ENCODE measurements around the gene DCAF8.

Gene DCAF8

GRCh38 chr1:160216301-160216700, 46.0 kb downstream of the DCAF8 start:
- in situ Hi-C loops (cut with HindIII; ENCODE audit: low sequenced_read_pairs): loop anchor here (5.0 kb wide), 2 partner anchors 69 to 109 kb away; no protein-coding TSS in a partner anchor
- H3K4me3 ChIP-seq (ENCODE audit: low read depth, low read length): no peak overlapping the region
- TF ChIP-seq CTCF (IDR thresholded peaks at IDR 0.05; ENCODE audit: low read depth, low read length, missing control alignments): no peak
- DNase-seq (ENCODE audit: low read depth): no peak

- no peak overlapping the region for H3K4me3 ChIP-seq (ENCODE audit: low read depth, low read length)
- no peak for TF ChIP-seq CTCF (IDR thresholded peaks at IDR 0.05; ENCODE audit: low read depth, low read length, missing control alignments)
- DNase-seq (ENCODE audit: low read depth): no peak
- in situ Hi-C loops (cut with HindIII; ENCODE audit: low sequenced_read_pairs): loop anchor here (5.0 kb wide), 2 partner anchors 67 to 107 kb away; no protein-coding TSS in a partner anchor
These were observed 47.7 kb downstream of the DCAF8 start for GRCh38 chr1:160214481-160215140.

- in situ Hi-C loops (cut with HindIII; ENCODE audit: low sequenced_read_pairs): no loop called here
- TF ChIP-seq CTCF (IDR thresholded peaks at IDR 0.05; ENCODE audit: low read depth, low read length, missing control alignments): no peak
- no peak for DNase-seq (ENCODE audit: low read depth)
- no peak overlapping the region for H3K4me3 ChIP-seq (ENCODE audit: low read depth, low read length)
These were observed 51.1 kb downstream of the DCAF8 start for GRCh38 chr1:160211046-160211790.

GRCh38 chr1:160210561-160210960, 51.8 kb downstream of the DCAF8 start:
- TF ChIP-seq CTCF (IDR thresholded peaks at IDR 0.05; ENCODE audit: low read depth, low read length, missing control alignments): no peak
- no peak overlapping the region for H3K4me3 ChIP-seq (ENCODE audit: low read depth, low read length)
- in situ Hi-C loops (cut with HindIII; ENCODE audit: low sequenced_read_pairs): no loop called here

GRCh38 chr1:160209321-160210046, 52.9 kb downstream of the DCAF8 start:
- no peak overlapping the region for H3K4me3 ChIP-seq (ENCODE audit: low read depth, low read length)
- DNase-seq (ENCODE audit: low read depth): no peak
- no peak for TF ChIP-seq CTCF (IDR thresholded peaks at IDR 0.05; ENCODE audit: low read depth, low read length, missing control alignments)
- in situ Hi-C loops (cut with HindIII; ENCODE audit: low sequenced_read_pairs): no loop called here

More at GRCh38 chr1:160210561-160210960, 51.8 kb downstream of the DCAF8 start:
- no peak for DNase-seq (ENCODE audit: low read depth)

- no peak for TF ChIP-seq CTCF (IDR thresholded peaks at IDR 0.05; ENCODE audit: low read depth, low read length, missing control alignments)
- DNase-seq (ENCODE audit: low read depth): no peak
- in situ Hi-C loops (cut with HindIII; ENCODE audit: low sequenced_read_pairs): no loop called here
- no peak overlapping the region for H3K4me3 ChIP-seq (ENCODE audit: low read depth, low read length)
These were observed 53.6 kb downstream of the DCAF8 start for GRCh38 chr1:160208557-160209320.
